HG03103 (cell line): ENCODE measurements around the gene MAX.
"Not testable (repeated sequence)": the region's sequence is repeated elsewhere in the genome, so short reads cannot be mapped to it uniquely, and the experiment has no call there.

Experiments used
- ATAC-seq: cut with Tn5 transposase; IDR thresholded peaks from one replicate; pipeline ENCODE4 v1.9.1; 2021; ENCODE audit warnings: low read depth; ENCODE audit not compliant: unreplicated experiment

MAX gene

GRCh38 chr14:65106316-65106715 is 4.0 kb upstream of the MAX start:
- ATAC-seq: no peak

- no peak for ATAC-seq
These were observed 2.5 kb upstream of the MAX start for GRCh38 chr14:65104791-65105190.

GRCh38 chr14:65103150-65103760 is 938 bp upstream of the MAX start:
- ATAC-seq: no peak

- no peak for ATAC-seq
These were observed 481 bp downstream of the MAX start for GRCh38 chr14:65101631-65102440.

GRCh38 chr14:65100922-65101541 is 1.3 kb downstream of the MAX start:
- no peak for ATAC-seq

GRCh38 chr14:65098586-65098985 is 3.7 kb downstream of the MAX start:
- ATAC-seq: no peak

- ATAC-seq: no peak
These were observed 5.8 kb downstream of the MAX start for GRCh38 chr14:65096323-65097089.

GRCh38 chr14:65095633-65096205 is 6.6 kb downstream of the MAX start:
- no peak for ATAC-seq

GRCh38 chr14:65092349-65092748 is 10.0 kb downstream of the MAX start:
- ATAC-seq: no peak

GRCh38 chr14:65087835-65088234 is 14.5 kb downstream of the MAX start:
- ATAC-seq: not testable (repeated sequence)

GRCh38 chr14:65086686-65087085 is 15.6 kb downstream of the MAX start:
- ATAC-seq: not testable (repeated sequence)

- no peak for ATAC-seq
These were observed 17.5 kb downstream of the MAX start for GRCh38 chr14:65084554-65085505.

GRCh38 chr14:65082930-65083329 is 19.4 kb downstream of the MAX start:
- ATAC-seq: no peak

- no peak for ATAC-seq
These were observed 21.2 kb downstream of the MAX start for GRCh38 chr14:65080960-65081747.

GRCh38 chr14:65079768-65080167 is 22.5 kb downstream of the MAX start:
- no peak for ATAC-seq

- ATAC-seq: no peak
These were observed 23.1 kb downstream of the MAX start for GRCh38 chr14:65079201-65079600.

GRCh38 chr14:65077318-65077717 is 25.0 kb downstream of the MAX start:
- no peak for ATAC-seq

- no peak for ATAC-seq
These were observed 26.5 kb downstream of the MAX start for GRCh38 chr14:65075628-65076325.
